K562 (cell line): Measurements from ENCODE around the gene MAP7D1. TPM values are rescaled to one million over a fixed set of nuclear protein-coding genes. Genes with fewer than 3 reads are reported as not detected.

Experiments used
- ARID3A ChIP-seq: IDR thresholded peaks from 2 replicates; pipeline ENCODE4 v1.6.1; 2012; ENCODE audit warnings: low read depth, low read length, improper control_type of control experiment, borderline replicate concordance
- BRF1 ChIP-seq: IDR thresholded peaks from 3 replicates; pipeline ENCODE4 v1.6.1; 2011; ENCODE audit warnings: borderline replicate concordance, mild to moderate bottlenecking; ENCODE audit not compliant: insufficient read length; ENCODE audit errors: extremely low read depth
- DIDO1 ChIP-seq: fragments of 450-650 bp; IDR thresholded peaks from 2 replicates; pipeline ENCODE4 v1.6.1; 2016; ENCODE audit warnings: low read depth, missing biosample characterization, missing genetic modification characterization
- ETS2 ChIP-seq: IDR thresholded peaks from 2 replicates; pipeline ENCODE4 v1.6.1; 2016; ENCODE audit warnings: borderline replicate concordance, missing genetic modification characterization, mild to moderate bottlenecking, moderate library complexity, missing compliant biosample characterization; ENCODE audit not compliant: poor library complexity, severe bottlenecking
- GABPB1 ChIP-seq: sonication (generic); formaldehyde crosslinking; IDR thresholded peaks from 2 replicates; pipeline ENCODE4 v1.8.0; 2022; ENCODE audit warnings: mild to moderate bottlenecking, missing genetic modification reagents
- HNRNPUL1 ChIP-seq: fragments of 200-400 bp; formaldehyde crosslinking; IDR thresholded peaks from 2 replicates; pipeline ENCODE4 v1.6.1; 2017; ENCODE audit warnings: low read length
- MCM2 ChIP-seq: fragments of 450-650 bp; IDR thresholded peaks from 2 replicates; pipeline ENCODE4 v1.6.1; 2017; ENCODE audit warnings: low read depth, mild to moderate bottlenecking
- MYC ChIP-seq, 2 experiments: fragments of 250-450 bp in 1 of 2; sonication (Bioruptor Pico) in 1 of 2; IDR thresholded peaks; 2 replicates each; pipeline versions ENCODE4 v1.5.1 to v1.6.1; 2012 to 2021; ENCODE audit warnings: low read depth in 2 of 2, borderline replicate concordance in 1 of 2, improper control_type of control experiment in 1 of 2, low read length in 1 of 2, mild to moderate bottlenecking in 1 of 2, moderate library complexity in 1 of 2
- NFE2L1 ChIP-seq: fragments of 450-650 bp; IDR thresholded peaks from 2 replicates; pipeline ENCODE4 v1.6.1; 2016; ENCODE audit warnings: missing genetic modification characterization, low read depth, mild to moderate bottlenecking, missing compliant biosample characterization, moderate library complexity, borderline replicate concordance
- RAD21 ChIP-seq, 2 experiments: fragments of 250-450 bp in 1 of 2; fragments of 450-650 bp in 1 of 2; sonication (Bioruptor Pico) in 1 of 2; formaldehyde crosslinking in 1 of 2; IDR thresholded peaks in 1 of 2; conservative IDR thresholded peaks in 1 of 2; 2 replicates each; pipeline versions ENCODE4 v1.4.0 to v1.8.0; 2020 to 2022; ENCODE audit warnings: mild to moderate bottlenecking in 2 of 2, moderate library complexity in 1 of 2
- SMARCE1 ChIP-seq: fragments of 450-650 bp; IDR thresholded peaks from 2 replicates; pipeline ENCODE4 v1.7.1; 2016; ENCODE audit warnings: mild to moderate bottlenecking
- SNAPC5 ChIP-seq: fragments of 250-450 bp; sonication (Bioruptor Pico); IDR thresholded peaks from 2 replicates; pipeline ENCODE4 v1.8.0; 2021; ENCODE audit warnings: moderate library complexity, mild to moderate bottlenecking, inconsistent platforms
- SNIP1 ChIP-seq: fragments of 450-650 bp; IDR thresholded peaks from 2 replicates; pipeline ENCODE4 v1.7.1; 2017; ENCODE audit warnings: low read depth, mild to moderate bottlenecking
- TBL1XR1 ChIP-seq, 2 experiments: IDR thresholded peaks; 2 replicates each; pipeline ENCODE4 v1.6.1; 2012; ENCODE audit warnings: improper control_type of control experiment in 2 of 2, low read length in 2 of 2, mild to moderate bottlenecking in 1 of 2
- TGIF2 ChIP-seq: sonication (generic); formaldehyde crosslinking; IDR thresholded peaks from 2 replicates; pipeline ENCODE4 v1.8.1; 2022; ENCODE audit warnings: mild to moderate bottlenecking, missing genetic modification reagents, moderate library complexity
- ZHX1 ChIP-seq: fragments of 150-350 bp; conservative IDR thresholded peaks from 2 replicates; pipeline ENCODE4 v1.6.1; 2014; ENCODE audit warnings: low read length
- ZNF212 ChIP-seq: fragments of 450-650 bp; formaldehyde crosslinking; IDR thresholded peaks from 2 replicates; pipeline ENCODE4 v1.4.0; 2020; ENCODE audit warnings: mild to moderate bottlenecking
- ZNF277 ChIP-seq: fragments of 250-450 bp; sonication (Bioruptor Pico); IDR thresholded peaks from 2 replicates; pipeline ENCODE4 v1.8.0; 2022; ENCODE audit warnings: inconsistent platforms, mild to moderate bottlenecking, moderate library complexity, borderline replicate concordance
- ZNF398 ChIP-seq: fragments of 250-450 bp; sonication (Bioruptor Pico); IDR thresholded peaks from 2 replicates; pipeline ENCODE4 v1.8.0; 2021; ENCODE audit warnings: moderate library complexity, mild to moderate bottlenecking, inconsistent platforms
- polyA plus RNA-seq, 8 experiments: library from polyadenylated mRNA; depleted of rRNA in 4 of 8; stranded (reverse) in 5 of 8; unstranded in 3 of 8; fragments of >200 nt; fragmentation: Nextera tagmentation in 2 of 8; fragmentation: Illumina TruSeq in 1 of 8; extraction: Ambion mirVana in 2 of 8; extraction: Trizol in 1 of 8; gene quantifications; 2 replicates each; pipeline versions ENCODE4 v1.2.1 to v1.2.3, GENCODE V29; 2011 to 2014; ENCODE audit warnings: inconsistent platforms in 1 of 8, missing spikeins in 1 of 8
- total RNA-seq, 7 experiments: library from RNA; depleted of rRNA in 6 of 7; stranded (reverse); fragments of >200 nt in 6 of 7; fragmentation: Illumina TruSeq in 2 of 7; extraction: Trizol in 2 of 7; gene quantifications; 2 replicates each; pipeline versions ENCODE4 v1.2.1 to v1.2.3, GENCODE V29; 2011 to 2021; ENCODE audit warnings: low replicate concordance in 1 of 7

MAP7D1 gene
- total and polyA plus RNA-seq, 9 of the 15 experiments (the other 6 are each of a cell fraction or from before 2014, with no cell fraction given): 3.6 to 108 (median 34.5) TPM

GRCh38 chr1:36223996-36224536, 68.1 kb downstream of the MAP7D1 start, which contains the start of gene THRAP3 (continued):
- no peak for TF ChIP-seq ZNF212 (CRISPR knock-in tag)
- TF ChIP-seq DIDO1 (tag): no peak
- no peak for TF ChIP-seq MCM2
- no peak for TF ChIP-seq SNIP1
- TF ChIP-seq TGIF2 (CRISPR knock-in tag): no peak
- TF ChIP-seq HNRNPUL1: no peak
- TF ChIP-seq ZNF277 (CRISPR knock-in tag): no peak
- TF ChIP-seq ZHX1: no peak; the same call in none of the 2 replicates
- no peak for TF ChIP-seq RAD21 (CRISPR knock-in tag; conservative IDR thresholded peaks at IDR 0.05 in 1 of 2, IDR thresholded peaks at IDR 0.05 in 1 of 2)
- peak; percentile 60 for TF ChIP-seq MYC (IDR thresholded peaks at IDR 0.05; ENCODE audit: low read depth, low read length)
- TF ChIP-seq MYC (CRISPR knock-in tag; IDR thresholded peaks at IDR 0.05; ENCODE audit: borderline replicate concordance, low read depth): no peak
- no peak for TF ChIP-seq ETS2 (tag)
- no peak for TF ChIP-seq ARID3A
- no peak for TF ChIP-seq BRF1
- peak; percentile 22 to 82; a peak in 3 of 4 replicates for TF ChIP-seq TBL1XR1 (IDR thresholded peaks at IDR 0.05; ENCODE audit: low read length in 2 of 2)
- TF ChIP-seq SMARCE1: no peak
- no peak for TF ChIP-seq SNAPC5 (CRISPR knock-in tag)
- TF ChIP-seq ZNF398 (CRISPR knock-in tag): no peak
- no peak for TF ChIP-seq NFE2L1 (tag)
- peak; percentile 85 for TF ChIP-seq GABPB1 (CRISPR knock-in tag)
